Right cardiac atrium (tissue), 5 donors: Measurements from ENCODE around the gene KMT2A. TPM values are rescaled to one million over a fixed set of nuclear protein-coding genes. Genes with fewer than 3 reads are reported as not detected.

ENCODE experiments used
- ATAC-seq, 2 donors: fragments of 200-7000 bp; cut with Tn5 transposase; one replicate each; pipeline versions ENCODE4 v1.8.0 to v1.9.1; 2020; ENCODE audit warnings: moderate library complexity in 2 of 2, mild to moderate bottlenecking in 1 of 2
- DNase-seq, 3 donors: peaks; one replicate each; pipeline ENCODE4 v3.0.0-alpha.2; 2020
- H3K27ac ChIP-seq: one replicate; pipeline ENCODE4 v1.5.1; 2013; ENCODE audit warnings: mild to moderate bottlenecking, low read length, control low read depth, moderate library complexity
- H3K27me3 ChIP-seq: one replicate; pipeline ENCODE4 v1.6.1; 2013; ENCODE audit not compliant: control insufficient read depth, insufficient read depth
- H3K4me1 ChIP-seq: one replicate; pipeline ENCODE4 v1.6.1; 2013; ENCODE audit warnings: low read length; ENCODE audit not compliant: control insufficient read depth, insufficient read depth
- H3K4me3 ChIP-seq: one replicate; pipeline ENCODE4 v1.5.1; 2013; ENCODE audit warnings: low read length, control low read depth
- H3K9me3 ChIP-seq: one replicate; pipeline ENCODE4 v1.6.1; 2013; ENCODE audit warnings: low read length; ENCODE audit not compliant: control insufficient read depth
- whole genome bisulfite sequencing: extraction: QIAGEN DNeasy Blood & Tissue Kit; methylation state at CpG from one replicate; pipeline ENCODE4 v1.1.7; 2013; 5-methylcytosine and 5-hydroxymethylcytosine counted together
- intact Hi-C, 4 donors: fragments of 100-400 bp; cut with DNase I; formaldehyde crosslinking; loops; one replicate each; pipeline versions ENCODE4 v1.11.0 to v1.14.0; 2022 to 2023
- polyA plus RNA-seq: library from polyadenylated mRNA; stranded (reverse); fragments of 200-250 nt; gene quantifications from one replicate; pipeline ENCODE4 v1.2.3, GENCODE V29; 2013
- total RNA-seq, 4 donors: library from RNA; stranded (reverse); fragmentation: NEBNext Ultra II Directional; extraction: Animal tissue kit (Norgen Biotek cat#: 25700); gene quantifications; one replicate each; pipeline ENCODE4 v1.2.1, GENCODE V29; 2021
- donor health status: healthy with polysubstance abuse.
- donor health status: DM: no; HTN: yes; CAD: no.
- donor health status: DM: no; HTN: no; CAD: no.
- donor health status: DM: no; HTN: yes; CAD: no; lungs with severe emphysema.
- donor health status: DM: yes; HTN: yes; CAD: no.

KMT2A gene
- total and polyA plus RNA-seq, 5 donors: 9.1 to 32.7 (median 27.3) TPM

DNA sequence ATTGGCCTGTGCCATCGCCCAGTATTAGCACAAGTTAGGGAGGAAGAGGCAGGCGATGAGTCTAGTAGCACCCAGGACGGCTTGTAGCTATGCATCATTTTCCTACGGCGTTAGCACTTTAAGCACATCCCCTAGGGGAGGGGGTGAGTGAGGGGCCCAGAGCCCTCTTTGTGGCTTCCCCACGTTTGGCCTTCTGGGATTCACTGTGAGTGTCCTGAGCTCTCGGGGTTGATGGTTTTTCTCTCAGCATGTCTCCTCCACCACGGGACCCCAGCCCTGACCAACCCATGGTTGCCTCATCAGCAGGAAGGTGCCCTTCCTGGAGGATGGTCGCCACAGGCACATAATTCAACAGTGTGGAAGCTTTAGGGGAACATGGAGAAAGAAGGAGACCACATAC, 99.0 kb downstream of the KMT2A start:
- H3K4me3 ChIP-seq: no peak overlapping the region
- H3K4me1 ChIP-seq: no peaks in the 10 kb centered on the region
- ATAC-seq (no peak), DNase-seq (no peak)
- intact Hi-C loops: no loop called here
- H3K9me3 ChIP-seq: no peaks in the 10 kb centered on the region
- 78% methylated on average over 9 of the region's 9 CpGs for WGBS
- H3K27ac ChIP-seq: no peak overlapping the region
- H3K27me3 ChIP-seq: no peaks in the 10 kb centered on the region

DNA sequence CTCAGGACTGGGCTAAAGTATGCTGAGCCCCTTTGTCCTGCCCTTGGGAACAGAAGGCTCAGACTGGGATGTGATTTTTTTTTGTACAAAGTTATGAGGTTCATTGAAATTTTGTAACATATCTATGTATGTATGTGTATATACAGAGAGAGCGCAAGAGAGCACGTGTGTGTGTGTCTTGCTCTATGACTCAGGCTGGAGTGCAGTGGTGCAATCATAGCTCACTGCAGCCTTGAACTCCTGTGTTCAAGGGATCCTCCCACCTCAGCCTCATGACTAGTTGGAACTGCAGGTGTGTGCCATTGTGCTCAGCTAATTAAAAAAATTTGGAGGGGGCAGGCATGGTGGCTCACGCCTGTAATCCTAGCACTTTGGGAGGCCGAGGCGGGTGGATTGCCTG, 100.4 kb downstream of the KMT2A start:
- no peaks in the 10 kb centered on the region for H3K4me1 ChIP-seq
- intact Hi-C loops: no loop called here

GRCh38 chr11:118537409-118537980, 101.2 kb downstream of the KMT2A start:
- intact Hi-C loops: no loop called here
- Histone ChIP-seq H3K27me3 (no peaks in the 10 kb centered on the region), H3K4me1 (no peaks in the 10 kb centered on the region), H3K27ac (no peak overlapping the region), H3K9me3 (no peaks in the 10 kb centered on the region), H3K4me3 (no peak overlapping the region)
- DNase-seq (no peak), ATAC-seq (no peak)
- WGBS: 89% methylated on average over 6 of the region's 6 CpGs

More for the DNA sequence above, 100.4 kb downstream of the KMT2A start:
- 94% methylated on average over 5 of the region's 5 CpGs for WGBS
- no peak for ATAC-seq
- no peaks in the 10 kb centered on the region for H3K27me3 ChIP-seq
- H3K27ac ChIP-seq: no peak overlapping the region
- no peak overlapping the region for H3K4me3 ChIP-seq
- no peak for DNase-seq
- no peaks in the 10 kb centered on the region for H3K9me3 ChIP-seq

DNA sequence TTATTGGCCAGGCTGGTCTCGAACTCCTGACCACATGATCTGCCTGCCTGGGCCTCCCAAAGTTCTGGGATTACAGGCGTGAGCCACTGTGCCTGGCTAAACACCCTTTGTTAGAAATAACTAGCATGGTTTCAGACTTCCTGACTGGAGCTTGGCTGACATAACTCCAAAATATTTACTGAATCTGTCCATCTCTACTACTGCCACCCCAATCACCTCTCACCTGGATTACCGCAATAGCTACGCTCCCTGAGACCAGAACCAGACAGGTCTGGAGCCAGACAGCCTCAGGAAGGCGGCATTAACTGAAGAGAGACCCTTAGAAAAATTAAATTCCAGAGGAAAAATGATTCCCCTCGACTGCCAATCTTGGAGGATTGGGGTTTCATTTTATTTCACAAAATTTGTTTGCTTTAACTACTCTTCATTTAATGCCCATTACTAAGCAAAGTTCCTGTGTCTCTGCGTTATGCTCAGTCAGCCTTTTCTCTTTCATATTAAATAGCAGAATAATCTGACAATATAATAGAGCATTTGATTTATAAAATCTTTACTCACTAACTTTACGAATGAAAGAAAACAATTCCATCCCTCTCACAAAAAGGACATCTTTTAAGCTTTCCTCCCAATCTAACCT, 107.8 kb downstream of the KMT2A start:
- H3K4me3 ChIP-seq: no peak overlapping the region
- intact Hi-C loops: no loop called here
- DNase-seq: no peak
- 95% methylated on average over 8 of the region's 8 CpGs for WGBS
- H3K9me3 ChIP-seq: no peaks in the 10 kb centered on the region
- H3K4me1 ChIP-seq: no peaks in the 10 kb centered on the region
- no peaks in the 10 kb centered on the region for H3K27me3 ChIP-seq
- no peak for ATAC-seq
- H3K27ac ChIP-seq: no peak overlapping the region

DNA sequence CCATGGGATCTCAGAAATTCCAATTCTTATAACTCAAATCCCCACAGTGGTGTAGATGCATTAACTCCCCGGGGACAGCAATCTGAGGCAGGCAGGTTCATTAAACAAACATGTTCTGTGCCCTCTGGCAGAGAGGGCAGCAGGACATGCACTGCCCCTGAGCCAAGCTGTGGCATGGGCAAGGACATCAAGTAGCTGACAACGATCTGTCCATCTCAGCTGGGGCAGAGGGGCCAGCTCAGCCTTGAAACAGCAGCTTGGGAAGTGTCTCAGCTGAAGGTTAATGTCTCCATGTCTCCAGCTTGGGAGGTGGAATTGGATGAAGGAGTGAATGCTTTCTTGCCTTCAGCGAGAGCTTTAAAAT, 108.3 kb downstream of the KMT2A start:
- DNase-seq (no peak), ATAC-seq (no peak)
- no peaks in the 10 kb centered on the region for H3K4me1 ChIP-seq
- intact Hi-C loops: no loop called here
- H3K27me3 ChIP-seq: no peaks in the 10 kb centered on the region
- H3K9me3 ChIP-seq: no peaks in the 10 kb centered on the region
- no peak overlapping the region for H3K27ac ChIP-seq
- WGBS: 80% methylated on average over 3 of the region's 3 CpGs
- no peak overlapping the region for H3K4me3 ChIP-seq

- no peaks in the 10 kb centered on the region for H3K9me3 ChIP-seq
- 75% methylated on average over 5 of the region's 5 CpGs for WGBS
Observed at GRCh38 chr11:118545533-118545932, 109.2 kb downstream of the KMT2A start.

GRCh38 chr11:118547132-118547531, 110.8 kb downstream of the KMT2A start:
- H3K4me3 ChIP-seq: no peak overlapping the region
- no peaks in the 10 kb centered on the region for H3K4me1 ChIP-seq
- intact Hi-C loops: no loop called here
- no peak for ATAC-seq
- 91% methylated on average over 2 of the region's 2 CpGs for WGBS
- H3K27me3 ChIP-seq: no peaks in the 10 kb centered on the region
- DNase-seq: no peak
- no peak overlapping the region for H3K27ac ChIP-seq
- no peaks in the 10 kb centered on the region for H3K9me3 ChIP-seq

More at GRCh38 chr11:118545533-118545932, 109.2 kb downstream of the KMT2A start:
- no peak for DNase-seq
- no peak overlapping the region for H3K27ac ChIP-seq
- no peak overlapping the region for H3K4me3 ChIP-seq
- ATAC-seq: no peak
- no peaks in the 10 kb centered on the region for H3K27me3 ChIP-seq
- intact Hi-C loops: no loop called here
- H3K4me1 ChIP-seq: no peaks in the 10 kb centered on the region

- no peaks in the 10 kb centered on the region for H3K27me3 ChIP-seq
- no peak overlapping the region for H3K4me3 ChIP-seq
- DNase-seq (no peak), ATAC-seq (no peak)
- WGBS: 77% methylated on average over 4 of the region's 4 CpGs
- no peaks in the 10 kb centered on the region for H3K4me1 ChIP-seq
- intact Hi-C loops: no loop called here
- no peaks in the 10 kb centered on the region for H3K9me3 ChIP-seq
- no peak overlapping the region for H3K27ac ChIP-seq
Observed at GRCh38 chr11:118552341-118552740, 116.0 kb downstream of the KMT2A start.

GRCh38 chr11:118560806-118561205, 124.5 kb downstream of the KMT2A start:
- no peak overlapping the region for H3K27ac ChIP-seq
- DNase-seq (no peak), ATAC-seq (no peak)
- no peaks in the 10 kb centered on the region for H3K27me3 ChIP-seq
- no peak overlapping the region for H3K4me3 ChIP-seq
- no peaks in the 10 kb centered on the region for H3K9me3 ChIP-seq
- no peaks in the 10 kb centered on the region for H3K4me1 ChIP-seq
- WGBS: 86% methylated on average over 4 of the region's 4 CpGs
- intact Hi-C loops: no loop called here

- Histone ChIP-seq H3K27ac (peak overlapping the region; percentile 73), H3K4me1 (no peaks in the 10 kb centered on the region), H3K9me3 (no peaks in the 10 kb centered on the region), H3K27me3 (no peaks in the 10 kb centered on the region), H3K4me3 (peak overlapping the region; percentile 95)
- intact Hi-C loops: no loop called here
- WGBS: 21% methylated on average over 5 of the region's 5 CpGs
- peak; percentile 68 to 80 (median 77) for DNase-seq
- ATAC-seq: peak; percentile 56 to 68
Observed at GRCh38 chr11:118565051-118565450, 128.8 kb downstream of the KMT2A start.

DNA sequence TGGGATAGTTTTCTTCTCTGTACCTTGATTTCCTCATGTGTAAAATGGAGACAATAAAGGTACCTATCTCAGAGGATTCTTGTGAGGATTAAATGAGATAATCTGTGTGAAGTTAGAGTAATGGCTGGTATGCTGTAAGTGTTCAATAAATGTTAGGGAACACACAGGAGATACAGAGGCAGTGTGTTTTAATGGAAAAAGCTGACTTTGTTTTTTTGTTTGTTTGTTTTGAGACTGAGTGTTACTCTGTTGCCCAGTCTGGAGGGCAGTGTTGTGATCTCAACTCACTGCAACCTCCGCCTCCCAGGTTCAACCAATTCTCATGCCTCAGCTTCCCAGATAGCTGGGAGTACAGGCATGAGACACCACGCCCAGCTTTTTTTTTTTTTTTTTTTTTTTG, 133.4 kb downstream of the KMT2A start:
- intact Hi-C loops: no loop called here
- 83% methylated on average over 2 of the region's 2 CpGs for WGBS
- no peaks in the 10 kb centered on the region for H3K9me3 ChIP-seq
- H3K27me3 ChIP-seq: no peaks in the 10 kb centered on the region
- ATAC-seq (no peak), DNase-seq (no peak)
- H3K4me1 ChIP-seq: peaks cover 1% of the 10 kb centered on the region
- H3K27ac ChIP-seq: no peak overlapping the region
- H3K4me3 ChIP-seq: no peak overlapping the region

- H3K27ac ChIP-seq: no peak overlapping the region
- H3K4me3 ChIP-seq: no peak overlapping the region
- intact Hi-C loops: no loop called here
- H3K9me3 ChIP-seq: no peaks in the 10 kb centered on the region
- peaks cover 4% of the 10 kb centered on the region for H3K4me1 ChIP-seq
- DNase-seq (no peak), ATAC-seq (no peak)
- no peaks in the 10 kb centered on the region for H3K27me3 ChIP-seq
- WGBS: 97% methylated on average over 1 of the region's 1 CpG
Observed at GRCh38 chr11:118570787-118571186, 134.5 kb downstream of the KMT2A start.
